Subcutaneous adipose tissue (tissue), 4 donors: Measurements from ENCODE around the gene TBC1D10A. TPM values are rescaled to one million over a fixed set of nuclear protein-coding genes. Genes with fewer than 3 reads are reported as not detected.

Experiments used
- total RNA-seq, 4 donors: library from RNA; depleted of rRNA; stranded (reverse); fragments of >200 nt; gene quantifications; one replicate each; pipeline ENCODE4 v1.1.0, GENCODE V29; 2016
- TF ChIP-seq, protein P1 (sequence below): fragments of 450-650 bp; IDR thresholded peaks from one replicate; pipeline ENCODE4 v1.5.1; 2016; ENCODE audit warnings: low read depth, mild to moderate bottlenecking, control low read depth, antibody characterized with exemption, moderate library complexity

The TBC1D10A gene
- total RNA-seq, 4 donors from 2014 or later, result 13.9 to 43.1 (median 22.9) TPM

DNA sequence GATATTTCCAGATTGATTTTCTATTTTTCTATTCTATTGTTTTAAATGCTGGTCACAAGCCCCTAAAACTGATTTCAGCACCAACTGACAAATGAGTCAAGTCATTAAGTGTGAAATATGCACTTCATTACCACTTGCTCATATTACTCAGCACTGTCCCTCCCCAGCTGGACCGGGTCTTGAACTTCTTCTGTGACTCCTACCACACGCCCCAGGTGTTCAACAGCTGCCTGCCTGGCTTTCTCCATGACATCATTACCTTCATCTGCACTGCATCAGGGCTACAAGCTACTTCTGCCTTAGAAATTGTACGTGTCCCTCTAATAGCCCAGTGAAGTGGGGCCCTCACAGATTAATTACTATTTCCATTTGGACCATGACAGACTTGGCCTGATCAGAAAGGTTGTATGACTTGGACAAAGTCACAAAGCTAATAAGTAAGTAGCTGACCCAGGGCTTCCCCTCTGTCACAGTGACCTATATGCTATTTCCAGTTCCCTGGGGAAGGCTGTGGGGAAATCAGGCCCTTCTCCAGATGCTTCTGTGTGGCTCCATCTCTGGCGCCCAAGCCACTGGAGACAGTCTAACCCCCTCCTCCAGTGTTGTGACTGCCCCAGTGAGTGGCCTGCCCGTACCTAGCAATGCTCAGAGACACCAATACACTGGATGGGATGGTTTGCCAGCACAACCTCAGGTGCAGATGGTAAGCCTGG lies 18.1 kb downstream of the TBC1D10A start:
- TF ChIP-seq, protein P1, sequence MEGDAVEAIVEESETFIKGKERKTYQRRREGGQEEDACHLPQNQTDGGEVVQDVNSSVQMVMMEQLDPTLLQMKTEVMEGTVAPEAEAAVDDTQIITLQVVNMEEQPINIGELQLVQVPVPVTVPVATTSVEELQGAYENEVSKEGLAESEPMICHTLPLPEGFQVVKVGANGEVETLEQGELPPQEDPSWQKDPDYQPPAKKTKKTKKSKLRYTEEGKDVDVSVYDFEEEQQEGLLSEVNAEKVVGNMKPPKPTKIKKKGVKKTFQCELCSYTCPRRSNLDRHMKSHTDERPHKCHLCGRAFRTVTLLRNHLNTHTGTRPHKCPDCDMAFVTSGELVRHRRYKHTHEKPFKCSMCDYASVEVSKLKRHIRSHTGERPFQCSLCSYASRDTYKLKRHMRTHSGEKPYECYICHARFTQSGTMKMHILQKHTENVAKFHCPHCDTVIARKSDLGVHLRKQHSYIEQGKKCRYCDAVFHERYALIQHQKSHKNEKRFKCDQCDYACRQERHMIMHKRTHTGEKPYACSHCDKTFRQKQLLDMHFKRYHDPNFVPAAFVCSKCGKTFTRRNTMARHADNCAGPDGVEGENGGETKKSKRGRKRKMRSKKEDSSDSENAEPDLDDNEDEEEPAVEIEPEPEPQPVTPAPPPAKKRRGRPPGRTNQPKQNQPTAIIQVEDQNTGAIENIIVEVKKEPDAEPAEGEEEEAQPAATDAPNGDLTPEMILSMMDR, result no peak

- TF ChIP-seq, protein P1, result no peak
These were observed 18.6 kb downstream of the TBC1D10A start for GRCh38 chr22:30308093-30308492.

- TF ChIP-seq, protein P1, result no peak
These were observed 19.6 kb downstream of the TBC1D10A start for GRCh38 chr22:30307041-30307574.

DNA sequence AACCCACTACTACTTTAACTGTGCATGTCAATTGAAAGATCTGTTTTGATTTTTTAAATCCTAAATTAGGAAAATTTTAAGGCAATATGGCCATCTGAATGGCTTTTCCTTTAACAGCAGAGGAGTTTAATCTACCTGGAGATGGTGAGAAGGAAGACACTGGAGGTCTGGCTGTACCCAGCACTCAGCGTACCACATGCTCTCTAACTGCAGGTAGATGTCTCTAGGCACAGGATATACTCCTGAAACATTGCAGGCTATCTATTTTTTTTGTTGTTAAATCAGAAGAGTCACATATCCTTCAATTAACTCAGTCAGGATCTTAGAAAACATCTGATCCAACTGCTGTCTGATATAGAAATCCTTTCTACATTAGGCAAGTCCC lies 20.1 kb downstream of the TBC1D10A start:
- TF ChIP-seq, protein P1, result no peak

- TF ChIP-seq, protein P1, result no peak
These were observed 20.7 kb downstream of the TBC1D10A start for GRCh38 chr22:30305906-30306626.

GRCh38 chr22:30305519-30305905 lies 21.2 kb downstream of the TBC1D10A start:
- TF ChIP-seq, protein P1, result no peak

DNA sequence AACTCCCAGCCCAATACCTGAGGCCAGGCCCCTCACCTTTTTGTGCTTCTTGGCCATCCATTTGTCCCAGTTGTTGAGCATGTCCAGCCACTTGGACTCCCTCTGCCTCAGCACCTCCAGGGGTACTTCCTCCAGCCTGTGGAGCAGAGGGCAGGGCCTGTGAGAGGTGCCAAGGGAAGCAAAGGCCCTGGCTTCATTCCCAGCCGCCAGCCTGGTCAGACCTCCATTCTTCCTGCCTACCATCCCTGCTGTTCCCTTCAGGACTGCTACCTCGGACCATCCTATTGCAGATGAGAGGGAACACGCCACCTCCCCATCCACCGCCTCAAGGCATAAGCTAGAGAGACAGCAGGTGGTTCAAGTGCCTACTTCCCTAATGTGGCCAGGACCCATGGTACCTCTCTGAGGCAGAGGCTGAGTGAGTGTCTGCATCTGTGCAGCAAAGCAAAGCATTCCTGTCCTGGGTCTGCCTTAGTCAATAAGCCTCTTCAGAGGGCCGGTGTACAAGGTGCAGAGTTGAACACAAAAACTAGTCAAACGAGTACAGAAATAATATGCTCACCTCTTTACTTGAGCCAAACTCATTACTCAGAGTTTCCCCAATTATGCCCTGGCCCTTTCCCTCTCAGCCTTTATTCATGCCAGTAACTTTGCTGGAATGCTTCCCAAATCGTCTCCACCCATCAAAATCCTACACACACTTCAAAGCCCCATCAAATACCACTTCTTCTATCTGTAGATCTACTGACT lies 22.1 kb downstream of the TBC1D10A start:
- TF ChIP-seq, protein P1, result no peak
